MM.1S (cell line): ENCODE measurements around the gene QPCTL.

Experiments used
- DNase-seq: peaks from one replicate; pipeline ENCODE4 v3.0.0-alpha.2; 2015
- H2AFZ ChIP-seq: fragments of 300-600 bp; sonication (generic); 2 replicates; pipeline ENCODE4 v1.6.0; 2016; ENCODE audit warnings: antibody characterized with exemption, low read length
- H3F3A ChIP-seq: fragments of 300-600 bp; sonication (generic); 2 replicates; pipeline ENCODE4 v1.6.1; 2016; ENCODE audit warnings: mild to moderate bottlenecking, antibody characterized with exemption, low read length, moderate library complexity, mixed read lengths; ENCODE audit not compliant: insufficient read depth
- H3K27ac ChIP-seq: fragments of 300-600 bp; sonication (generic); 2 replicates; pipeline ENCODE4 v1.5.1; 2016; ENCODE audit warnings: mild to moderate bottlenecking, low read length
- H3K27me3 ChIP-seq: fragments of 300-600 bp; sonication (generic); replicated peaks from 2 replicates; pipeline ENCODE4 v1.6.0; 2016; ENCODE audit warnings: low read length; ENCODE audit not compliant: insufficient read depth
- H3K36me3 ChIP-seq: fragments of 300-600 bp; sonication (generic); replicated peaks from 2 replicates; pipeline ENCODE4 v1.6.1; 2016; ENCODE audit warnings: mild to moderate bottlenecking, low read length, mixed read lengths; ENCODE audit not compliant: insufficient read depth
- H3K4me1 ChIP-seq: fragments of 300-600 bp; sonication (generic); 2 replicates; pipeline ENCODE4 v1.6.1; 2016; ENCODE audit warnings: low read length, mixed read lengths
- H3K4me2 ChIP-seq: fragments of 300-600 bp; sonication (generic); 2 replicates; pipeline ENCODE4 v1.6.0; 2016; ENCODE audit warnings: low read depth, low read length
- H3K4me3 ChIP-seq: fragments of 300-600 bp; sonication (generic); 2 replicates; pipeline ENCODE4 v1.5.1; 2016; ENCODE audit warnings: low read length, mixed read lengths
- H3K79me2 ChIP-seq: fragments of 300-600 bp; sonication (generic); 2 replicates; pipeline ENCODE4 v1.6.1; 2016; ENCODE audit warnings: mixed run types, low read length, mixed read lengths
- H3K9ac ChIP-seq: fragments of 300-600 bp; sonication (generic); 2 replicates; pipeline ENCODE4 v1.6.1; 2016; ENCODE audit warnings: low read length, mixed read lengths
- H3K9me2 ChIP-seq: fragments of 300-600 bp; sonication (generic); replicated peaks from 2 replicates; pipeline ENCODE4 v1.6.1; 2016; ENCODE audit warnings: mild to moderate bottlenecking, low read length, mixed read lengths; ENCODE audit not compliant: insufficient read depth
- H3K9me3 ChIP-seq: fragments of 300-600 bp; sonication (generic); replicated peaks from 2 replicates; pipeline ENCODE4 v1.6.1; 2016; ENCODE audit warnings: mild to moderate bottlenecking, low read length, mixed read lengths; ENCODE audit not compliant: insufficient read depth
- H4K20me1 ChIP-seq: fragments of 300-600 bp; sonication (generic); 2 replicates; pipeline ENCODE4 v1.6.1; 2016; ENCODE audit warnings: mild to moderate bottlenecking, low read length, moderate library complexity, mixed read lengths; ENCODE audit not compliant: insufficient read depth
- EZH2 ChIP-seq: fragments of 300-600 bp; sonication (generic); optimal IDR thresholded peaks from 2 replicates; pipeline ENCODE3; 2017; ENCODE audit warnings: low read depth, mild to moderate bottlenecking, antibody characterized with exemption, low read length, mixed read lengths
- EZH2phosphoT487 ChIP-seq: fragments of 300-600 bp; sonication (generic); IDR thresholded peaks from 2 replicates; pipeline ENCODE4 v1.6.1; 2018; ENCODE audit warnings: antibody characterized with exemption, low read length
- TF ChIP-seq, protein P1 (sequence below): fragments of 300-600 bp; sonication (generic); IDR thresholded peaks from 2 replicates; pipeline ENCODE4 v1.5.1; 2016; ENCODE audit warnings: antibody characterized with exemption, low read length, mixed read lengths

The QPCTL gene

DNA sequence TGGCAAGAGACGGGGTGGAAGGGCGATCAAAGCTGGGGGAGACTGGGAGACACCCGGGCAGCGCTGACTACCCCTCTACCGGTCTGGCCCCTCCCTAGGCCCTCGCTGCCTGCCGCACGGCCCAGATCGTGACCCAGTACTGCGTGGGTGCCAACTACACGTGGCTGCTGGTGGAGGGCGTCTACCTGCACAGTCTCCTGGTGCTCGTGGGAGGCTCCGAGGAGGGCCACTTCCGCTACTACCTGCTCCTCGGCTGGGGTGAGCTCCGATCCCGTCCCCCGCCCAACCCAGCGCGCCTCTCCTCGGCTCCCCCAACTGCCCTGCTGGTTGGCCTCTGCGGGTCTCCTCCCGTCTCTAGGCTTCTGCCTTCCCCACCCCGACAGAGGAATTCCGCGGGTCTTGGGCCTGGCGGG lies 15.6 kb upstream of the QPCTL start:
- H3K4me1 ChIP-seq, result peaks cover 9% of the 10 kb centered on the region
- no peaks in the 10 kb centered on the region for H3K9me3 ChIP-seq
- no peaks in the 10 kb centered on the region for H3K9me2 ChIP-seq
- H3K79me2 ChIP-seq, result no peaks in the 10 kb centered on the region
- no peak for TF ChIP-seq EZH2
- TF ChIP-seq, protein P1, sequence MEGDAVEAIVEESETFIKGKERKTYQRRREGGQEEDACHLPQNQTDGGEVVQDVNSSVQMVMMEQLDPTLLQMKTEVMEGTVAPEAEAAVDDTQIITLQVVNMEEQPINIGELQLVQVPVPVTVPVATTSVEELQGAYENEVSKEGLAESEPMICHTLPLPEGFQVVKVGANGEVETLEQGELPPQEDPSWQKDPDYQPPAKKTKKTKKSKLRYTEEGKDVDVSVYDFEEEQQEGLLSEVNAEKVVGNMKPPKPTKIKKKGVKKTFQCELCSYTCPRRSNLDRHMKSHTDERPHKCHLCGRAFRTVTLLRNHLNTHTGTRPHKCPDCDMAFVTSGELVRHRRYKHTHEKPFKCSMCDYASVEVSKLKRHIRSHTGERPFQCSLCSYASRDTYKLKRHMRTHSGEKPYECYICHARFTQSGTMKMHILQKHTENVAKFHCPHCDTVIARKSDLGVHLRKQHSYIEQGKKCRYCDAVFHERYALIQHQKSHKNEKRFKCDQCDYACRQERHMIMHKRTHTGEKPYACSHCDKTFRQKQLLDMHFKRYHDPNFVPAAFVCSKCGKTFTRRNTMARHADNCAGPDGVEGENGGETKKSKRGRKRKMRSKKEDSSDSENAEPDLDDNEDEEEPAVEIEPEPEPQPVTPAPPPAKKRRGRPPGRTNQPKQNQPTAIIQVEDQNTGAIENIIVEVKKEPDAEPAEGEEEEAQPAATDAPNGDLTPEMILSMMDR, result no peak
- no peak for TF ChIP-seq EZH2phosphoT487
- 0 out of 2 replicates have a peak overlapping the region, but pooled peaks have one; percentile 28 for H3K4me3 ChIP-seq
- H2AFZ ChIP-seq, result peak overlapping the region; percentile 69; the same call in 1 of the 2 replicates
- H3K27me3 ChIP-seq, result peaks cover 20% of the 10 kb centered on the region
- no peaks in the 10 kb centered on the region for H3K36me3 ChIP-seq
- H3K27ac ChIP-seq, result no peak overlapping the region
- peak overlapping the region; percentile 58 for H3K4me2 ChIP-seq
- H3K9ac ChIP-seq, result no peak overlapping the region
- no peaks in the 10 kb centered on the region for H4K20me1 ChIP-seq
- H3F3A ChIP-seq, result no peaks in the 10 kb centered on the region
- no peak for DNase-seq

DNA sequence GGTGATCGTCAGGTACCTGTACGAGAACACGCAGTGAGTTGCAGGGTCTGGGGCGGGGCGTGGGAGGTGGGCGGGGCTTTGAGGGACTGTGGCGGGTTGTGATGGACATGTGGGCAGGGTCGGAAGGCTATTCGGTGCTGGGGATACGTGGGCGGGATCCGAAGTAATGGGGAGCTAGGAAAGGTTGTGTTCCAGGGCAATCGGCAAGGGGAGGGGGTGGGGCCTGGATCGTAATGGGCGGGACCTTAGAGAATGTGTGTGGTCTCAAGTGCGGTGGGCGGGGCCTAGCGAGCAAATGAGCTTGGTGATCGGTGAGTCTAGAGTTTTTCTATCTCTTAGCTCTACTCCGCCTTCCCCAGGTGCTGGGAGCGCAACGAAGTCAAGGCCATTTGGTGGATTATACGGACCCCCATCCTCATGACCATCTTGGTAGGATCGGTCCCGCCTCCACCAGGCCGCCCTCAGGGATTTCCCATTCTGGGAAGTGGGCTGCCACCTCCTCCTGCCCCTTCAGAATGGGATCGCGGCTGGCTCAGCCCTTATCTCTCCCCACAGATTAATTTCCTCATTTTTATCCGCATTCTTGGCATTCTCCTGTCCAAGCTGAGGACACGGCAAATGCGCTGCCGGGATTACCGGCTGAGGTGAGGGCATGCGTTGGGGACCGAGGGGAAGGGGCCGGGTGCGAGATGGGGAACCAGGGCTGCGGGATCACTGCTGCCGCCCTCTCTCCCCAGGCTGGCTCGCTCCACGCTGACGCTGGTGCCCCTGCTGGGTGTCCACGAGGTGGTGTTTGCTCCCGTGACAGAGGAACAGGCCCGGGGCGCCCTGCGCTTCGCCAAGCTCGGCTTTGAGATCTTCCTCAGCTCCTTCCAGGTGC lies 14.9 kb upstream of the QPCTL start:
- peak overlapping the region; percentile 57 for H2AFZ ChIP-seq
- peak overlapping the region; percentile 59 for H3K4me3 ChIP-seq
- no peaks in the 10 kb centered on the region for H3K79me2 ChIP-seq
- H3K27me3 ChIP-seq, result peaks cover 13% of the 10 kb centered on the region
- H3K9me2 ChIP-seq, result no peaks in the 10 kb centered on the region
- H3K9me3 ChIP-seq, result no peaks in the 10 kb centered on the region
- H3K4me1 ChIP-seq, result peaks cover 11% of the 10 kb centered on the region
- peak overlapping the region; percentile 99 for H3K4me2 ChIP-seq
- peak; percentile 90 for DNase-seq
- no peaks in the 10 kb centered on the region for H3F3A ChIP-seq
- no peaks in the 10 kb centered on the region for H4K20me1 ChIP-seq
- H3K27ac ChIP-seq, result no peak overlapping the region
- H3K36me3 ChIP-seq, result no peaks in the 10 kb centered on the region
- no peak overlapping the region; the same call in 1 of the 2 replicates for H3K9ac ChIP-seq
- TF ChIP-seq, protein P1, result no peak
- TF ChIP-seq EZH2phosphoT487 (no peak), EZH2 (no peak)

DNA sequence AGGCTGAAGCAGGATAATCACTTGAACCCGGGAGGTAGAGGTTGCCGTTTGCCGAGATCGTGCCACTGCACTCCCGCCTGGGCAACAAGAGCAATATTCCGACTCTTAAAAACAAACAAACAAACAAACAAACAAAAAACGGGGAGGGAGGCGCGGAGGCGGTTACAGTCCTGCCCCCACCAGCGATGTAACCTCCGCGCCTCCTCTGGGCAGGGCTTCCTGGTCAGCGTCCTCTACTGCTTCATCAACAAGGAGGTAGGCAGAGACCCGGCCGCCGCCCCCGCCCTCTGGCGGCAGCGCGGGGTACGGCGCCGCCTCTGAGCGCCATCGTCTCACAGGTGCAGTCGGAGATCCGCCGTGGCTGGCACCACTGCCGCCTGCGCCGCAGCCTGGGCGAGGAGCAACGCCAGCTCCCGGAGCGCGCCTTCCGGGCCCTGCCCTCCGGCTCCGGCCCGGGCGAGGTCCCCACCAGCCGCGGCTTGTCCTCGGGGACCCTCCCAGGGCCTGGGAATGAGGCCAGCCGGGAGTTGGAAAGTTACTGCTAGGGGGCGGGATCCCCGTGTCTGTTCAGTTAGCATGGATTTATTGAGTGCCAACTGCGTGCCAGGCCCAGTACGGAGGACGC lies 11.0 kb upstream of the QPCTL start:
- H3K36me3 ChIP-seq, result no peaks in the 10 kb centered on the region
- peaks cover 4% of the 10 kb centered on the region for H3K27me3 ChIP-seq
- H3K4me2 ChIP-seq, result peak overlapping the region; percentile 99
- no peaks in the 10 kb centered on the region for H3K9me2 ChIP-seq
- no peaks in the 10 kb centered on the region for H4K20me1 ChIP-seq
- no peaks in the 10 kb centered on the region for H3K9me3 ChIP-seq
- no peak for TF ChIP-seq EZH2
- TF ChIP-seq, protein P1, result peak; percentile 91
- TF ChIP-seq EZH2phosphoT487, result no peak
- H3K4me1 ChIP-seq, result peaks cover 11% of the 10 kb centered on the region
- no peaks in the 10 kb centered on the region for H3K79me2 ChIP-seq
- no peak overlapping the region for H3K27ac ChIP-seq
- peak; percentile 86 for DNase-seq
- peak overlapping the region; percentile 61 for H3K4me3 ChIP-seq
- H3F3A ChIP-seq, result 0 out of 2 replicates have a peak, but pooled peaks cover 9% of the 10 kb centered on the region
- H3K9ac ChIP-seq, result peak overlapping the region; percentile 43; the same call in 1 of the 2 replicates
- H2AFZ ChIP-seq, result peak overlapping the region; percentile 88
